Testis (tissue), 2 donors: Measurements from ENCODE around the gene OR6S1.

Source experiments
- POLR2A ChIP-seq: fragments of 450-650 bp; IDR thresholded peaks from one replicate; pipeline ENCODE4 v1.6.1; 2017; ENCODE audit warnings: antibody characterized with exemption, mild to moderate bottlenecking, moderate library complexity
- TF ChIP-seq, protein P1 (sequence below), 3 experiments: fragments of 450-650 bp in 2 of 3; fragments of 200-600 bp in 1 of 3; sonication (generic) in 1 of 3; IDR thresholded peaks; one replicate each; pipeline ENCODE4 v1.5.1; 2016 to 2019; ENCODE audit warnings: antibody characterized with exemption in 3 of 3, mild to moderate bottlenecking in 2 of 3, moderate library complexity in 1 of 3

DNA sequence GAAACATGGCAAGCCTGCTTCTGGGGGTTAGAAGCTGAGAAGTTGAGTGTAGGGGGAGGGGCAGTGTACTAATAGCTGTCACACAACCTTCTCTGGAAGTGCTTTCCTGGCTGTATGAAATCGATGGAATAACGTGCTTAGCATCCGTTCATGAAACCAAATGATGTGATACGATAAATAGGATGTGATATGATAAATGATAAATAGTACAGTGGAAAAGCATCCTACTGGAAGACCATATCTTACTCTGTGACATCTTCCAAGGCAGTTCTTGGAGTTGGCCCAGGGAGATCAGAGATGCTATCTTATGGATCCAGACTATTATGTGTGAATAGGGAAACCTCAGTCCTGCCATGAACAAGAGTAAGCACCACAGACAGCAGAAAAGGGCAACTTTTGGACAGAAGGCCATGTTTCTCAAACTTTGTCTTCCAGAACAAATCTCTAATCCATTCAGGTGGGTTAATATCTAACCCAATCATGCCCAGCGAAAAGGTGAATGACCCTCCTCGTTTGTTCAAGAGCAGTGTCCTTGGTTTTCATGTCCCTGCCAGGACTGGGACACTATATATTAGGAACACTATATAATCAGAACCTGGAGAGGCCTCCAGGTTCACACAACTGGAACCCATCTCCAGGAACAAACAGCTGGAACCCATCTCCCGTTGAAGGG is 46.8 kb upstream of the OR6S1 start, which contains the start of gene ANG:
- TF ChIP-seq, protein P1, sequence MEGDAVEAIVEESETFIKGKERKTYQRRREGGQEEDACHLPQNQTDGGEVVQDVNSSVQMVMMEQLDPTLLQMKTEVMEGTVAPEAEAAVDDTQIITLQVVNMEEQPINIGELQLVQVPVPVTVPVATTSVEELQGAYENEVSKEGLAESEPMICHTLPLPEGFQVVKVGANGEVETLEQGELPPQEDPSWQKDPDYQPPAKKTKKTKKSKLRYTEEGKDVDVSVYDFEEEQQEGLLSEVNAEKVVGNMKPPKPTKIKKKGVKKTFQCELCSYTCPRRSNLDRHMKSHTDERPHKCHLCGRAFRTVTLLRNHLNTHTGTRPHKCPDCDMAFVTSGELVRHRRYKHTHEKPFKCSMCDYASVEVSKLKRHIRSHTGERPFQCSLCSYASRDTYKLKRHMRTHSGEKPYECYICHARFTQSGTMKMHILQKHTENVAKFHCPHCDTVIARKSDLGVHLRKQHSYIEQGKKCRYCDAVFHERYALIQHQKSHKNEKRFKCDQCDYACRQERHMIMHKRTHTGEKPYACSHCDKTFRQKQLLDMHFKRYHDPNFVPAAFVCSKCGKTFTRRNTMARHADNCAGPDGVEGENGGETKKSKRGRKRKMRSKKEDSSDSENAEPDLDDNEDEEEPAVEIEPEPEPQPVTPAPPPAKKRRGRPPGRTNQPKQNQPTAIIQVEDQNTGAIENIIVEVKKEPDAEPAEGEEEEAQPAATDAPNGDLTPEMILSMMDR (IDR thresholded peaks at IDR 0.05): no peak
- no peak for TF ChIP-seq POLR2A
